ENCODE data around the gene SLC2A11. TPM values are rescaled to one million over a fixed set of nuclear protein-coding genes. Genes with fewer than 3 reads are reported as not detected.
"Not testable (repeated sequence)": the region's sequence is repeated elsewhere in the genome, so short reads cannot be mapped to it uniquely, and the experiment has no call there.

Gene SLC2A11
- total RNA-seq, 1 experiment from 2014 or later = 10.7 TPM

DNA sequence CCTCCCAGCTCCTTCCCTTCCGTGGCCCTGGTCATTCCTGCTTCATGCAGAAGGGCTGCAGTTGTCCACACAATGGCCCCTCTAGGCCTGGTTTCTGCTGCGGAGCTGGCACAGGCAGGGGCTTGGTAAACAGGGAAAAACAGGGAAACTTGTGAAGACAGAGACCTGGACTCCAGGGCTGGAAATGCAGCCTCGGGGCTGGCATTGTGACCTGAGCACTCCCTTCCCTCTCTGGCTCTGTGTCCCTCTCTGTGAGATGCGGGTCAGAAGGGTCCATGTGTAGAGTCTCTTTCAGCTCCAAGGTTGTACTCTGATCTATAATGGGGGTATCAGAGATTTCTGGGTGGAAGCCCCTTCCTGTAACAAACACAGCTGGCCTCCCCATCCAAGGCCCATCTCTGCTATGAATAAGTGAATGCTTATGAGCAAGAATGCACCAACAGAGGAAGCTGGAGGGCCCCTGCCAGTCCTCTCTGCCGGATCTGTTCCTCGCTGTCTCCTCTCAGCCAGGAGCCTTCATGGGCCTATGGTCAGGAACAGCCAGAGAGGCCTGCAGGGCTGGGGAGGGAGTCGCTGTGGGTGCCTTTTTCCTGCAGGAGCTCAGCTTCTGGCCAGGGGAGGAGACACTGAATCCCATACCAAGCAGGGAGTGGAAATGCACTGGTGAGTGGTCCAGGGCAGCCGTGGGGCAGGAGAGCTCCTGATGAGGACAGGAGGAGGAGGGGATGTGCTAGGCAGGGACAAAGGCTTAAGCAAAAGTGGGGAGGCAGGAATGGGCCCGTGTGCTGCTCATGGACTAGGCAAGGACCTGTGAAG, 12.2 kb upstream of the SLC2A11 start:
- no peak for DNase-seq (ENCODE audit: extremely low read depth, low read depth)

DNA sequence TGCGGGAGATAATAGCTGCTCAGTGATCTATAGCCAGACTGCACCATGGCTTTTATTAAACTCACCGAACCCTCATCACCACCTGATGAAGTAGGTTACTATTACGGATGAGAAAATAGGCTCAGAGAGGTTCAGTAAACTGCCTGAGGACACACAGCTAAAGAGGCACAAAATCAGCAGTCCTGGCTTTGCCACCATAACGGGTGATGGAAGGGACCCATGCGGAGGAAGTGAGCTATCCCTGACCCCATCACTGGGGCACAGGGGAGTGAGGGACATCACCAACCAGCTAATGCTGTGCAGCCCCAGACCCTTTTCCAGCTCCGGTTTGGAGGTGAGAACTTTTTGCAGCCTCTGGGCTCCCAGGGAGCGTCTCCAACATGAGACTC, 11.6 kb upstream of the SLC2A11 start:
- DNase-seq (ENCODE audit: extremely low read depth, low read depth) = no peak

DNA sequence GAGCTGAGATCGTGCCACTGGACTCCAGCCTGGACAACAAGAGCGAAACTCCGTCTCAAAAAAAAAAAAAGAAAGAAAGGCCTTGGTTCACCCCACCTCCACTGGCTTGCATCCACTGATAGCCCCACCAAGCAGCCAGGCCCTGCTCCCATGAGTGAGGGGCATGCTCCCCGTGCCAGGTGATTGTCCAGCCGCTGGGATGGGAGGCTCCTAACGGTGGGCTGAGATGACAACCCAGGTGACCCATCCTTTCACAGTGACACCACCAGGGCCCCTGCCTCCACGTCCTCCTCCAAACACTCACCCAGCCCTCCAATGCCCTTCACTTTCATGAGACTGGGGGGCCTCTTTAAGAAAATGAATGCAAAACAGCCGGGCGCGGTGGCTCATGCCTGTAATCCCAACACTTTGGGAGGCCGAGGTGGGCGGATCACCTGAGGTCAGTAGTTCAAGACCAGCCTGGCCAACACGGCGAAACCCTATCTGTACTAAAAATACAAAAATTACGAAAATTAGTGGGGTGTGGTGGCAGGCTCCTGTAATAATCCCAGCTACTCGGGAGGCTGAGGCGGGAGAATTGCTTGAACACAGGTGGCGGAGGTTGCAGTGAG, 10.3 kb upstream of the SLC2A11 start:
- no peak for DNase-seq (ENCODE audit: extremely low read depth, low read depth)

DNA sequence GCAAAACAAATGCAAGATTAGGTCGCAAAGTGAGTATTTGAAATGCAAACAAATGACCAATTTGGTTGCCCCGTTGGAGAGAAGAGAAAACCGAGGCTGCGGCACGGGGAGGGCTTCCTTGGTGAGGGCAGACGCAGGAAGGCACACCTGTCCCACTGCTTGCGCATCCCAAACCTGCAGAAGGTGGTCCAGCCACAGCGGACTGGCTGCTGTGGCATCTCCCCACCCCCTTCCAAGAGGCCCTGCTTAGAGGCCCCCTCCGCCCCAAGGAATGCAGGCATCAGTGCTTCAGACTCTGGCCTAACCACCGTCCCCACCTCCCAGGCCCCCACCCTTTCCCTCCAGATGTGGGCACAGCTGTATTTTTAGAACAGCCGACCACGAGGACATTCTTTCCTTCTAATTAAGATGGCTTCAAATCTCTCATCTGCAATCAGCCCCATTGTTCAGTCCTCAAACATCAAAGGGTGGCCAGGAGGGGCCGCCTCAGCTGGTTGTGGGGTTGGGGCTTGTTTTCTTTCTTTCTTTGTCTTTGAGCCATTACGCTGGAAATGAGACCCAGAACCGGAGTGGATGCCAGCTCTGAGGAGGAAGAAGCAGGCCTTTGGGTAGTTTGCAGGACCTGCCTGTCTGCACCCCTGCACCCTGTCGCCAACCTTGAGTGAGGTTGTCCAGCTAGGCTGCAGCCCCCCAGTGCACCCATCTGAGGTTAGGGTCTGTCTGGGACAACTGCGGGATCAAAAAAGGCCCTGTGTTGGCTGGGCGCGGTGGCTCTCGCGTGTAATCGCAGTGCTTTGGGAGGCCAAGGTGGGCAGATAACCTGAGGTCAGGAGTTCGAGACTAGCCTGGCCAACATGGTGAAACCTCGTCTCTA, 9.4 kb upstream of the SLC2A11 start:
- no peak for DNase-seq (ENCODE audit: extremely low read depth, low read depth)

DNA sequence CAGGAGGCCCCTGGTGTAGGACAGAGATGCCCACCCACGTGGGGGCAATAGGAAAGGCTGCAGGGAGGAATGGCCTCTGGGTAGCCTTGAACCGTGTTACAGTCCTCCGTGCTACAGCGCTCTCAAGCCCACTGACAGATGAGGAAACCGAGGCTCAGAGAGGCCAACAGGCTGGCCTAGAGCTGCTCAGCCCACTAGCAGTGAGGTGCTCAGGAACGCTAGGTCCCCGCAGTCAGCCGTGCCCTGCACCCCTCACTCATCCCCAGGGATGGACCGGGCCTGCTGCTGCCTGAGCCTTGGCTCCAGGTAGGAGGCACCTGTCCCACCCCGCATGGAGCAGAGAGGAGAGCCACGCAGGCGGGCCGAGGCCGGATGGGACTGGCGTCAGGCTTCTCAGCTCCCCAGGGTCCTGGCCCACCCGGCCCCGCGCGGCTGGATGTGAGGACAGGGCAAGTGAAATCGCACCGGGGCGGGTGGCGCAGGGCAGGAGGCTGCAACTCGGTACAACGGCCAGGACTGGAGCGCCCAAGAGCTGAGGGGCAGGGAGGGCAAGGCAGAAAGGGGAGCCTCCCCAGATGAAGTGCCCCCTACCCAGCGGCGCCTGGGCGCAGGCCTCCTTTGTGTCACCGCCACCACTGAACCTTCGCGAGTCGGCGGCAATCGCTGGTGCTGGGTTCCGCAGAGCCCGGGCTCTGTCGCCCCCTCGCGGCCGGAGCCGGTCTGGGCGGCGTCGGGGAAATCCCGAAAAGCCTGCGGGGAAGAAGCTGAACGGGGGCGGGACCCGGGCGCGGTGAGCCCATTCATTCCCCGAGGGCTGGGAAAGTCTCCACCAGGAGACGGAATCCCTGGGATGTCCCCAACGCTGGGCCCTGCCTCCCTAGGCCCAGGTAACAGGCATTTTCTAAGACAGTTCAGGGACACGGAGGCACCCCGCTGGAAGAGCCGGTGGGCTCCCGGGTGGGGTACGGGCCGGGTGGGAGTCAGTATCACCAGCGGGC, 8.4 kb upstream of the SLC2A11 start:
- peak; percentile 42 for DNase-seq (ENCODE audit: extremely low read depth, low read depth)

DNA sequence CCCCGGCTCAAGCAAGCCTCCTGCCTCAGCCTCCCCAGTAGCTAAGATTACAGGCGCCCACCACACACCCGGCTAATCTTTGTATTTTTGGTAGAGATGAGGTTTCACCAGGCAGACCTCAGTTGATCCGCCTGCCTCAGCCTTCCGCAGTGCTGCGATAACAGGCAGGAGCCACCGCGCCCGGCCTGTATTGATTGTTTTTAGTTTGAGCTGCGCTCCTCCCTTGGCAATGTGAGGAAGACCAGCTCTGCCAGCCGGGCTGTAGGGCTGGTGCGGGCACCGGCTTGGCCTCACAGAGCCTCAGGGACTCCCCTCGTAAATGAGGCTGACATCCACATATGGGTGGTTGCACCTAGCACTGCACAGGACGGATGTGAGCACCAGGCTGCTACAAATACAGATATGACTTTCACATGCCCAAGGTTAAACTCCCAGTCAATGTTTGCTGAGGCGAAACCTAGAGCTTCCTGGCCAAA, 7.5 kb upstream of the SLC2A11 start:
- DNase-seq (ENCODE audit: extremely low read depth, low read depth) = no peak

DNA sequence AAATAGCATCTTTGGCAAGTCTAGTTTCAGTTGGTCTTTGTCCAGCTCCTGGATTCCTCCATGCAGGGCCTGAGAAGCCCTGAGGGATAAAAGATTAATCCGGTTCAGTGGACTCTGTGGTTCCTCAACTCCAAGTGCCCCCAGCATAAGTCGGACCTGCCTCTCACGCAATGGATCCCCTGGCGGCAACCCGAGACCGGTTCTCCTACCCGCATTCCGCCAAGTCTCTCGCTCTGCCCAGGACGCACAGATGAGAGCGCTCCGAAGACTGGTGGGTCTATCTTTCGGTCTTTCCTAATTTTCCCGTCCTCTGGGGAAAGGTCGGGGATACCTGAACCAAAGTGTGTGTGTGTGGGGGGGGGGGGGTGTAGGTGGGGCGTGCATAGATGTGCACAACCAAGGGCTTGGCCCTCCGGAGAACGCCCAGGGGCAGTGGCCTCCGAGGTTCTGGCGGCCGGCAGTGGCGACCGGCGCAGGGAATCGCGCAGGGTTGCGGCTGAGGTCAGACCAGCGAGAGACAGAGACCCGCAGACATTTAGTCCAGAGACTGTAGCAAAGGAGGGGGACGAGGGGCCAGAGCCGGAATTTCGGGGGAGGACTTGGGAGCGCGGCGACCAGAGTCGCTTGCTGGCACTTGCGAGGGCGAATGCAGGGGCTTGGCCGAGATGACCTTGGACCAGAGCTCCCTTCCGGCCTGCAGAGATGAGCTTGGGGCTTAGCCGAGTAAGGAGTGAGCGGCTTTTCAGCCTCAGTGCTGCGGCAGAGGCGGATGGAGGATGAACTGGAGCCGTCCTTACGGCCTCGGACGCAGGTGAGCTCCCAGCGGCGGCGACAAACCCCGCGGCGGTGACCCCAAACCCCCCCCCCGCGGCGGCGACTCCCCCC, 712 bp upstream of the SLC2A11 start:
- no peak for DNase-seq (ENCODE audit: extremely low read depth, low read depth)

DNA sequence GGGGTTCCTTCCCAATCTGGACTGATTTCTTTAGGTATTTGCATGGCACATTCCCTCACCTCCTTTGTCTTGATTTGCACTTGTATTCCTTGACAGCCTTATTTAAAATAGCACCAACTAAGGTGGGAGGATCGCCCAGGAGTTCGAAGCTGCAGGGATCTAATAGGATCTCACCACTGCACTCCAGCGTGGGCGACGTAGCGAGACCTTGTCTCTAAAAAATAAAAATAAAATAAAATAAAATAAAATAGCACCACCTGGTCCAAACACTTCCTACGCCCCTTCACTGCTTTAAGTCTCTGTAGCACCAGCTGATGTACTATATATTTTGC, 775 bp downstream of the SLC2A11 start:
- DNase-seq (ENCODE audit: extremely low read depth, low read depth) = no peak

DNA sequence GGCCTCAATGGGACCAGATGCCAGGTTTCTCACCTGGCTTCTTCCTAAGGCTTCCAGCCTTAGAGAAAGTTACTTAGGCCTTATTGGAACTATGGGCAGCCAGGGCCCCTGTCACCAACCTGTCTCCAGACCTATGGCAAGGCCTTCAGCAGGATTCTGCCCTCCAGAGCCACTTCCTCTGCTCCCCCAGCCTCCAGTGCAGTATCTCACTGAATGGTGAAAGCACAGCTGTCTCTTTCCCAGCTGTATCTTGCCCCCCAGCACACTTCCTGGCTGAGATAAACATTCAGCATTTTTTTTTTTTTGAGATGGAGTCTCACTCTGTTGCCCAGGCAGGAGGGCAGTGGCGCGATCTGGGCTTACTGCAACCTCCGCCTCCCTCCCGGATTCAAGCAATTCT, 1.5 kb downstream of the SLC2A11 start:
- no peak for DNase-seq (ENCODE audit: extremely low read depth, low read depth)

DNA sequence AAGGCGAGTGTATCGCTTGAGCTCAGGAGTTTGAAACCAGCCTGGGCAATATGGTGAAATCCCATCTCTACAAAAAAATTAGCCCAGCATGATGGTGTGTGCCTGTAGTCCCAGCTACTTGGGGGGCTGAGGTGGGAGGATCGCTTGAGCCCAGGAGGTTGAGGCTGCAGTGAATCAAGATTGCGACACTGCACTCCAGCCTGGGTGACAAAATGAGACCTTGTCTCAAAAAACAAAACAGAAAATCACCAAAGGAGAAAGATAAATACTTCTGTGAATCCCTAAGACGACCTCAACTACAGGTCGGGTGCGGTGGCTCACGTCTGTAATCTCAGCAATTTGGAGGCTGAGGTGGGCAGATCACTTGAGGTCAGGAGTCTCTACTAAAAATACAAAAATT, 2.5 kb downstream of the SLC2A11 start:
- DNase-seq (ENCODE audit: extremely low read depth, low read depth) = not testable (repeated sequence)

DNA sequence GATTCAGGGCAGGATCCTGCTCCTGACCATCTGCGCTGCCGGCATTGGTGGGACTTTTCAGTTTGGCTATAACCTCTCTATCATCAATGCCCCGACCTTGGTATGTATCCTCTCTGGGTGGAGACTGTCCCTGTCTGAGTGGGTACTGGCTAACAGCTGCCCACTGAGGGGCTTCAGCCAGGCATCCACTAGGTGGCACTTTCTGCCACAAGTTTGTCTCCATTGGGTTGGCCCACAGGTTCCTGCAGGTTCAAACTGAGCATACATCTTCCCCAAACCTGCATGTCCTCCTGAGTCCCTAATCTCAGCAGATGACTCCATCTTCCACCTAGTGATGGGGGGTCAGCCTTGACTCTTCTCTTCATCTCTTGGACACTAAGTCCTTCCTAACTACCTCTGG, 4.4 kb downstream of the SLC2A11 start:
- no peak for DNase-seq (ENCODE audit: extremely low read depth, low read depth)

DNA sequence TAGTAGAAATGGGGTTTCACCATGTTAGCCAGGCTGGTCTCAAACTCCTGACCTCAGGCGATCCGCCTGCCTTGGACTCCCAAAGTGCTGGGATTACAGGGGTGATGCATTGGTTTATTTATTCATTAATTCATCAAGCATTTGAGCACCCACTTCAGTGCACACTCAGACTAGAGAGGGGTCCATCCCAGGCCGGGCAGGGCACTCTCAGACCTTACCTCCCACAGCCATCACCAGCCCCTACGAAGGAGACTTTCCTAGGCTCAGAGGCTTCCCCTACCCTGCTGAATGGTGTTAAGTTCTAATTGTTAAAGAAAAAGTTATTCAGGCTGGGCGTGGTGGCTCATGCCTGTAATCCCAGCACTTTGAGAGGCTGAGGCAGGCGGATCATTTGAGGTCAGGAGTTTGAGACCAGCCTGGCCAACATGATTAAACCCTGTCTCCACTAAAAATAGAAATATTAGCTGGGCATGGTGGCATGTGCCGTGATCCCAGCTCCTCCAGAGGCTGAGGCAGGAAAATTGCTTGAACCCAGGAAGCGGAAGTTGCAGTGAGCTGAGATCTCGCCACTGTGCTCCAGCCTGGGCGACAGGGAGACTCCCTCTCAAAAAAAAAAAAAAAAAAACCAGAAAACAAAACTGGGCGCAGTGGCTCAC, 7.0 kb downstream of the SLC2A11 start:
- not testable (repeated sequence) for DNase-seq (ENCODE audit: extremely low read depth, low read depth)

DNA sequence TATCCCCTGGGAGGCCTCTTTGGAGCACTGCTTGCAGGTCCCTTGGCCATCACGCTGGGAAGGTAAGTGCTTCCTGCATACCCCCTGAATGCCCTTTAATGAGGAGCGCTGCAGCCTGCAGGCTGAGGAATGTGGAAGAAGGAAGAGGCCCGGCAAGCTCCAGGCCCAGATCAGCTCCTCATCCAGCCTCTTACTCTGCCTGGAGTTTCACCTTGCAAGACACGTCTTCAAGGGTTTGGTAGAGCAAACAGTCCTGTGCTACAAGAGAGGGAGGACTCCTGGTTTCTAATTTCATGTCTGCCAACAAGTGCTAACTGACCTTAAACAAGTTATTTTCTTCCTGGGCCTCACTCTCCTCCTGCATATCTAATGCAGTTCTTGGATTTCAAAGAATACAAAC, 10.9 kb downstream of the SLC2A11 start:
- no peak for DNase-seq (ENCODE audit: extremely low read depth, low read depth)

DNA sequence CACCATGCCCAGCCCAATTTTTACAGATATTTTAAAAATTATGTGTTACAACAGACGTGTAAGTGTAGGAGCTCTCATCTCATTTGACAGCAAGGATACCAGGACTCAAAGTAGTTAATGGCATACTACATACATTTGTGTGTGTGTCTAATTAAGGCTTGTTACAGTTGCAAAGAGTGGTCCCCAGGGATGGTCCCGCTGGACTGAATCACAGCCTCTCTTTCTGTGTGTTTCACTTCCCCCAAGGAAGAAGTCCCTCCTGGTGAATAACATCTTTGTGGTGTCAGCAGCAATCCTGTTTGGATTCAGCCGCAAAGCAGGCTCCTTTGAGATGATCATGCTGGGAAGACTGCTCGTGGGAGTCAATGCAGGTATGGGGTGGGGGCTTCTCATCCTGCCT, 17.2 kb downstream of the SLC2A11 start:
- DNase-seq (ENCODE audit: extremely low read depth, low read depth) = no peak

DNA sequence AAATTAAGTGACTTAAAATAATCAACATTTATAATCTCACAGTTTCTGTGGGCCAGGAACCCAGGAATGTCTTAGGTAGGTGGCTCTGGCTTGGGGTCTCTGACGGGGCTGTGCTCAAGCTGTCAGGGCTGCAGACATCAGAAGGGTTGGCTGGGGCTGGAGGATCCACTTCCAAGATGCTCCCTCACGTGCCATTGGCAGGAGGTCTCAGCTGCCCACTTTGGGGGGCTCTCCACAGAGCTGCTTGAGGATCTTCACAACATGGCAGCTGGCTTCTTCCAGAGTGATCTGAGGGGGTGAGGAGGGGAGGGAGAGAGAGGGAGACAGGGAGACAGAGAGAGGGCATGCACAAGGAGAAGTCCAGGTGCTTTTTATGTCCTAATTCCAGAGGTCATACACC, 18.1 kb downstream of the SLC2A11 start:
- DNase-seq (ENCODE audit: extremely low read depth, low read depth) = no peak

DNA sequence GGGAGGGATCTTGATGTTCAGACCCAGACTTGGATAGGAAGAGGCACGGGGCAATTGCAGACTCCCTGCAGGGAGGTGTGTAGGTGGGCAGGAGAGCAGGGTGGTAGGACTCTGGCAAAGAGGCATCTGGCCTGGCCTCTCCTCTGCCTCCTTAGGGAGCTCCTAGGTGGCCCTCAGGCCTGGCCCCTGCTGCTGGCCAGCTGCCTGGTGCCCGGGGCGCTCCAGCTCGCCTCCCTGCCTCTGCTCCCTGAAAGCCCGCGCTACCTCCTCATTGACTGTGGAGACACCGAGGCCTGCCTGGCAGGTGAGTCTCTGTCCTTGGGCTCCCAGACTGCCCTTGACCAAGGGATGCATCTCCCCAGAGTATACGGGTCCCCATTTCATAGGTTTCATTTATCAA, 19.9 kb downstream of the SLC2A11 start:
- DNase-seq (ENCODE audit: extremely low read depth, low read depth) = no peak

DNA sequence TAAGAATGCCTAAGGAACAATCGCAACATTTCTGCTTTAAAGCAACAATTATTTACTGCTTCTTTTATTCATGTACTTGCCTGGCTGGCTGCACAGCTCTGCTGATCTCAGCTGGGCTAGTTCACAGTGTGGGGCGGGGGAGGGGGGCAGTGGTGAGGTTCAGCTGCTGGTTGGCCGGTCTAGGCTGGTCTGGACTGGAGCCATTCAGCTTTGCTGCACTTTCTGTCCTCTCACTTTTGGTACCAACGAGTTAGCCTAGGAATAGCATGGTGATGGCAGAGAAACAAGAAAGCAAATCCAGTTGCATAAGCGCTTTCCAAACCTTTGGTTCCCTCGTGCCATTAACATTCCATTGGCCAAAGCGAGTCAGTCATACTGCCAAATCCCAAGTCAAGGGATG, 20.5 kb downstream of the SLC2A11 start:
- no peak for DNase-seq (ENCODE audit: extremely low read depth, low read depth)

DNA sequence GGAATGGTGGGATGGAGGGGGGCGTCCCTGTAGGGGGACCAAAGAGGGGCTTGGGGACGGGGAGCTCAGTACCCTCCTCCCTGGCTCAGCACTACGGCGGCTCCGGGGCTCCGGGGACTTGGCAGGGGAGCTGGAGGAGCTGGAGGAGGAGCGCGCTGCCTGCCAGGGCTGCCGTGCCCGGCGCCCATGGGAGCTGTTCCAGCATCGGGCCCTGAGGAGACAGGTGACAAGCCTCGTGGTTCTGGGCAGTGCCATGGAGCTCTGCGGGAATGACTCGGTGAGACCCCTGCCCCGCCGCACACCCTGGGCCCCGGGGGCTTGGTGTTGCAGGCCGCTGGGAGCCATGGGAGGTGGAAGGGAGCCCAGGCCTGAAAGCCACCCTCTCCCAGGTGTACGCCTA, 24.7 kb downstream of the SLC2A11 start:
- no peak for DNase-seq (ENCODE audit: extremely low read depth, low read depth)

DNA sequence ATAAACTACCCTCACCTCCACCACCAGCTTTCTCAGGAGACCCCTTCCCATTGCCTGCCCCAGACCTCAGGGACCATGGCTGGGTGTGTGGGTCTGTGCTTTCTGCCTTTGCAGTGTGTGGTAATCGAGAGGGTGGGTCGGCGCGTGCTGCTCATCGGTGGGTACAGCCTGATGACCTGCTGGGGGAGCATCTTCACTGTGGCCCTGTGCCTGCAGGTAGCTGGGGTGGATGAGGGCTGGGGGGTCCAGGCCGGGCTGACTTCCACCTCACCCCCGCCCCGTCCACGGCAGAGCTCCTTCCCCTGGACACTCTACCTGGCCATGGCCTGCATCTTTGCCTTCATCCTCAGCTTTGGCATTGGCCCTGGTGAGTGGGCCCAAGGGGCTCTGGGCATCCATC, 26.0 kb downstream of the SLC2A11 start:
- DNase-seq (ENCODE audit: extremely low read depth, low read depth) = no peak

All from NCI-H460 (cell line).